A673 (cell line): Measurements from ENCODE around the gene HRC.

Experiments used
- EZH2 ChIP-seq: fragments of 200-600 bp; sonication (generic); IDR thresholded peaks from 2 replicates; pipeline ENCODE4 v1.6.1; 2017; ENCODE audit warnings: borderline replicate concordance, low read depth, mild to moderate bottlenecking, mixed read lengths, antibody characterized with exemption, low read length; ENCODE audit not compliant: poor library complexity, severe bottlenecking
- TF ChIP-seq, protein P1 (sequence below): fragments of 300-800, 200-600 bp; sonication (generic); conservative IDR thresholded peaks from 2 replicates; pipeline ENCODE4 v1.5.1; 2017; ENCODE audit warnings: low read depth, mild to moderate bottlenecking, antibody characterized with exemption, low read length, moderate library complexity, mixed read lengths

DNA sequence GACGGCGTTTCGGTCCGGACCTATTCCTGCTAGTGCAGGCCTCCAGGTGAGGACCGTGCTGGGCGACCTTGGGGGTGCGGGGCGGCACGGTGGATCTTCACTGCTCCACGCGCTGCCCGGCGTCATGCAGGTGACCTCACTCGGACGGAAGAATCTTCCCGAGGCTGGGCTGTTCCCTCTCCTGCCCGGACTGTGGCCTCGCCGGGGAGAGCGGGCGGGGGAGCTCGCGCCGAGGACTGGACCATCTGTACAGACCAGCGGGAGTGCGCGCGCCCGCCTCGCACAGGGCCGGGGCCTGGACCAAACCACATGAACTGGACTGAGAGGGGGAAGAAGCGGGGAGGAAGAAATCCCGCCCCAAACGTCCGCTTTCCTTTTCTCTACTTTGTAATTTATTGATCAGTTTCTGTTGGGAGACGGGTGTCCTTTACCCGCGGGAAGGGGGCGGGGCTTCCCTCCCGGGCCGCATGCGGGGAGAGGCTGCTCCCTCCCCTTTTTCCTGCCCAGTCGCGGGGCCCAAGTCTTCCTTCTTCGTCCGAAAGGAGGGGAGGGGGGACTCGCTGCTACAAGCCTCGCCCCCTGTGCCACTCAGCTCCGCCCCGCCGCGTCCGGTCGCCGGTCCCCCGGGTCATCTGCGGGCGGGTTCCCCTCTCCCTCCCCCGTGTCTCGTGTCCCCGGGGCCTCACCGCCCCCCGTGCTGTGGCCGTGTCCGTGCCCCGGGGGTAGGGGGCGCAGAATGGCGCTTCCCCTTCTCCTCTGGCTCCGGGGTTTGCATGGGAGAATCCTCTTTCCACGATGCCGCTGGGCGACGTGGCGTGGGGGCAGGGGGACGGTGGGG is 4.9 kb downstream of the HRC start:
- TF ChIP-seq, protein P1, sequence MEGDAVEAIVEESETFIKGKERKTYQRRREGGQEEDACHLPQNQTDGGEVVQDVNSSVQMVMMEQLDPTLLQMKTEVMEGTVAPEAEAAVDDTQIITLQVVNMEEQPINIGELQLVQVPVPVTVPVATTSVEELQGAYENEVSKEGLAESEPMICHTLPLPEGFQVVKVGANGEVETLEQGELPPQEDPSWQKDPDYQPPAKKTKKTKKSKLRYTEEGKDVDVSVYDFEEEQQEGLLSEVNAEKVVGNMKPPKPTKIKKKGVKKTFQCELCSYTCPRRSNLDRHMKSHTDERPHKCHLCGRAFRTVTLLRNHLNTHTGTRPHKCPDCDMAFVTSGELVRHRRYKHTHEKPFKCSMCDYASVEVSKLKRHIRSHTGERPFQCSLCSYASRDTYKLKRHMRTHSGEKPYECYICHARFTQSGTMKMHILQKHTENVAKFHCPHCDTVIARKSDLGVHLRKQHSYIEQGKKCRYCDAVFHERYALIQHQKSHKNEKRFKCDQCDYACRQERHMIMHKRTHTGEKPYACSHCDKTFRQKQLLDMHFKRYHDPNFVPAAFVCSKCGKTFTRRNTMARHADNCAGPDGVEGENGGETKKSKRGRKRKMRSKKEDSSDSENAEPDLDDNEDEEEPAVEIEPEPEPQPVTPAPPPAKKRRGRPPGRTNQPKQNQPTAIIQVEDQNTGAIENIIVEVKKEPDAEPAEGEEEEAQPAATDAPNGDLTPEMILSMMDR, result no peak
- no peak for TF ChIP-seq EZH2
